ENCODE data around the gene MYL3.
A peak's percentile ranks its signal among the peaks of the same experiment; 100 is the strongest.
"Not testable (repeated sequence)": the region's sequence is repeated elsewhere in the genome, so short reads cannot be mapped to it uniquely, and the experiment has no call there.

The MYL3 gene

GRCh38 chr3:46823314-46823713 lies 39.9 kb downstream of the MYL3 start:
- DNase-seq = not testable (repeated sequence)

DNA sequence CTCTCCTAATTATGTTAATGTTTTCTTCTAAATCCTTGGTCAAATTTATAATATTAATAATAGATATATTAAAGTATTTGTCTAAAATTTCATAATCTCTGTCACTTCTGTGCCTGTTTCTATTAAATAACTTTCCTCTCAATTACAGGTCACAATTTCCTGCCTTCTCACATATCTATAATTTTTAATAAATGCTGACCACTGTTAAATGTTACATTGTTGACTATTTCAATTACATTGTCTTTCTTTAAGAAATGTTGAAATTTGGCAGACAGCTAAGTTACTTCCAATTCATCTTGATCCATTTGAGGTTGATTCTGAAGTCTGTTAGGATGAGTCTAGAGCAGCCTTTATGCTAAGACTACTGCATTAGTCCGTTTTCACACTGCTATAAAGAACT lies 41.7 kb downstream of the MYL3 start:
- DNase-seq = no peak

GRCh38 chr3:46820852-46821251 lies 42.4 kb downstream of the MYL3 start:
- no peak for DNase-seq

DNA sequence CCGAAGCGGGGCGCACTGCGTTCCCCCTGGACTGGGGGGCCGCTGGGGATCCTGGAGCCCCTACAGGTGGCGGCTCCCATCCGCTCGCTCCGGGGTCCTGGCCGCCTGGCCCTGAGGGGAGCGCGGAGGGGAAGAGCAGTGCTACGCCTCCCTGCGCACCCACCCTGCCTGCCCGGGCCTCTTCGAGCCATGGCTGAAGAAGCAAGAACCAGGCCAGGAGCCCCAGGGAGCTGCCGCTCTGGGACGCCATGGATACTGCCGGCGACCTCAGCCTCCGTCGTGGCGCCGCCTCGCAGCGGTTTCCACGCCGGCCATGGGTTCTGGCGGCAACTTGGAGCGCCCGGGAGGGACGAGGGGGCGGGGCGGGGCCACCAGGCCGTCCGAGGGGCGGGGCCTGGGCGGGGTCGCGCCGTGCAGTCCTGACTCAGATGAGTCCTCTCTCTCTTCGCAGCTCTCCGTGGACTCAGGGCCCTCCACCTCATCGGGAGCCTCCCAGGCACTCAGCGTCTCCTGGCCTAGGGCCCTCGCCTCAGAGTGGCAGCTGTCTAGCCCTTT lies 50.9 kb downstream of the MYL3 start:
- peak; percentile 72 for DNase-seq

DNA sequence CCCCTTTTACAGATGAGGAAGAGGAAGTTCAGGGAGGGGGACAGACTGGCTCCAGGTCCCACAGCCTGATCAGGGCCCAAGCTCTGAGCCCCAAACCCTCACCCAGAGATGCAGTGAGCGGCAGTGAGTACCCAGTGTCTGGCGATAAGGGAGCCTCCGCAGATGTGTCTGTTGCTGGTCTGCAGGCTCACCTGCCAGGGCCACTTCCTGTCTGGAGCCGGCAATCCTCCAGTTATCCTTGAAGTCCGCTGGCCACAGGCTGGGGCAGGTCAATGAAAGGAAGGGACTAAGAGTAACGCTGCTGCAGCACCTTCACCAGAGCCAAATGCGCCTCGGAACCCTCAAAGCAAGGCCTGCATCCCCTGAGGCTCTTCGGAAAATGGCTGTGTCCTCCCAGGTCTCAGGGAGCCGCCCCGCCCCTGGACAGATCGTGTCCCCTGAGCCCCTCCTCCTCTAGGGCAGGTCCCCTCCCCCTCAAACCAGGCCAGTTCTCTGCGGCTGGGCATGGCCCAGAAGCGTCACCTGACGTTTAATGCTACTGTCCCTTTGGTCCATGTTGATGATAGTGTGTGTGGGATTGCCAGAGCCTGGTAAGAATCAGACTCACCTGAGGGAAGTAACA lies 51.5 kb downstream of the MYL3 start:
- peak; percentile 8 for DNase-seq

- DNase-seq = not testable (repeated sequence)
Observed at GRCh38 chr3:46808766-46809165, 54.5 kb downstream of the MYL3 start.
